GM21723 (cell line): ENCODE measurements around the gene WDHD1.
"Not testable (repeated sequence)": the region's sequence is repeated elsewhere in the genome, so short reads cannot be mapped to it uniquely, and the experiment has no call there.

ENCODE experiments used
- ATAC-seq: cut with Tn5 transposase; IDR thresholded peaks from one replicate; pipeline ENCODE4 v1.9.1; 2021; ENCODE audit warnings: mild to moderate bottlenecking, moderate library complexity; ENCODE audit not compliant: unreplicated experiment

The WDHD1 gene

GRCh38 chr14:54918427-54918826 lies 108.5 kb downstream of the WDHD1 start:
- no peak for ATAC-seq

DNA sequence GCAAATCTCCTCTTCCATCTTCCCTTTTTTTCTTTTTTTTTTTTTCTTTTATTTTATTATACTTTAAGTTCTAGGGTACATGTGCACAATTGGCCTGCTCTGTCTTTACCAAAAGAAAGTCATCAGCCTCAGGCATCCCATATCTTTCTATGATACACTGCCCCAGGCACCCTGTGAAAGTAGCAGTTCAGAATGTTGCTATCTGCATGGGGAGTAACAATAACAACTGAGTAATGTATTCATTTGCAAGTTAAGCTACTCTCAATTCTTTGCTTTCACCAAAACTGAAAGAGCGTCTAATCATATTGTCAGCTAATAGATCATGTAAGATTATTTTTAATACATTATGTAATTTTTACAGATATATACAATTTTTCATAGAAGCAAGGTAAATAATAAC lies 110.8 kb downstream of the WDHD1 start:
- ATAC-seq = no peak

GRCh38 chr14:54909817-54910558 lies 116.9 kb downstream of the WDHD1 start:
- ATAC-seq = no peak

DNA sequence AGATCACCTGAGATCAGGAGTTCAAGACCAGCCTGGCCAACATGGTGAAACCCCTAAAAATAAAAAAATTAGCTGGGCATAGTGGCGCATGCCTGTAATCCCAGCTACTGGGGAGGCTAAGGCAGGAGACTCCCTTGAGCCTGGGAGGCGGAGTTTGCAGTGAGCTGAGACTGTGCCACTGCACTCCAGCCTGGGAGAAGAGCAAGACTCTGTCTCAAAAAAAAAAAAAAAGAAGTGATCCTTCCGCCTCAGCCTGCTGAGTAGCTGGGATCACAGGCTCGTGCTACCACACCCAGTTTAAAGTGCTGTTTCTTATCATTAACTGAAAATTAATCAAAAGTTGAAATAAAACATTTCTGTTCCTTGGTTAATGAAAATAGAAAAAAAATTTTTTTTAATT lies 117.9 kb downstream of the WDHD1 start:
- not testable (repeated sequence) for ATAC-seq

GRCh38 chr14:54908190-54908589 lies 118.7 kb downstream of the WDHD1 start:
- no peak for ATAC-seq

GRCh38 chr14:54906075-54906474 lies 120.8 kb downstream of the WDHD1 start:
- ATAC-seq = no peak

GRCh38 chr14:54902521-54903420 lies 124.1 kb downstream of the WDHD1 start, which contains the start of gene GCH1:
TSS of gene GCH1 (minus strand) at chr14:54902826. CDS start at chr14:54902663, 163 bp downstream.
- peak; percentile 83 for ATAC-seq

DNA sequence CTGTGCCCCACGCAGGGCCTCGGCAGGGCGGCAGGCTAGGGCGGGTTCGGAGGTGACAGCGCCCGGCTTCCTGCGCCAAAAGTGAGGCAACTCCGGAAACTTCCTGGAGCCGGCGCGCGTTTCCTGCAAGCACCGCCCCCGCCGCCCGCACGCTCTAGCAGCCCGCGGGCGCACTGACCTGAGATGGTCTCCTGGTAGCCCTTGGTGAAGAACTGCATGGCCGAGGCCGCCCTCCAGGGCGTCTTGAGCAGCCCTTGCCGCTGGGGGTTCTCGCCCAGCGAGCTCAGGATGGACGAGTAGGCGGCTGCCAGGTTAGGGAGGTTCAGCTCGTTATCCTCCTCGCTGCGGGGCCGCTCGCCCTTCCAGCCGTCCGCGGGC lies 124.8 kb downstream of the WDHD1 start:
- peak; percentile 56 for ATAC-seq

GRCh38 chr14:54901380-54902142 lies 125.3 kb downstream of the WDHD1 start:
- no peak for ATAC-seq

- no peak for ATAC-seq
Observed at GRCh38 chr14:54899573-54899972, 127.3 kb downstream of the WDHD1 start.

DNA sequence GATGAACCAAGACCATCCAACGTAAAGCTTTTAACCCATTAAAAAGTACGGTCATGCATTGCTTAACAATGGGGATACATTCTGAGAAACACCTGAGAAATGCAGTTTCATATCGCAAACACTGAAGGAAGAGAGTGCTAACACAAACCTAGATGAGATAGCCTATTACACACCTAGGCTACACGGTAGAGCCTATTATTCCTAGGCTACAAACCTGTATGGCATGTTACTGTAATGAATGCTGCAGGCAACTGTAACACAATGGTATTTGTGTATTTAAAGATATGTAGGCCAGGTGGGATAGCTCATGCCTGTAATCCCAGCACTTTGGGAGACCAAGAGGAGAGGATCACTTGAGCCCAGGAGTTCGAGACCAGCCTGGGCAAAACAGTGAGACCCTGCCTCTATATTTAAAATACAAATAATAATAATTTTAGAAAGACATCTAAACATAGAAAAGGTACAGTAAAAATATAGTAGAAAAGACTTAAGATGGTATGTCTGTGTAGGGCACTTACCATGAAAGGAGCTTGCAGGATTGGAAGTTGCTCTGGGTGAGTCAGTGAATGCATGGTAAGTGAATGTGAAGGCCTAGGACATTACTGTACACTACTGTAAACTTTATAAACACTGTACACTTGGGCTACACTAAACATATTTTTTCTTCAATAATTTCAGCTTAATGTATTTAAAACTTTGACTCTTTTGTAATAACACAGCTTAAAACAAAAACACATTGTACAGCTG lies 128.9 kb downstream of the WDHD1 start:
- ATAC-seq = not testable (repeated sequence)

DNA sequence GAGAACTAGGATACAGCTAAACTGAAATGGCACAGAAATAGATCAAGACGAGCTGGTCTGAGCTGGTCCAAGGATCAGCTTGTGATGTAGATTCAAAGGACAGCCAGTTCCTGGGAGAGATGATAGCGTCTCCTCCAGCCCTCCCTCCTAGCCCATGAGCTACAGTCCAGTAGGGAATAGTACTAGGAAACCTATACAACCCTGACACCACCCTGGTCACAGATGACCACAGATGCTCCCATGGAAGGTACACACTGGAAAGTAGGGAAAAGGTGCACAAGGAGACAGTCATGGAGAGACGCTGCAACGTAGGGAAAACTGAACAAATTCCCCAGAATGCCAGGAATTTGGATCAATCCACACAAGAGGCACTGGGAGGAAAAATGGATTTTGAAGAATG lies 131.2 kb downstream of the WDHD1 start:
- no peak for ATAC-seq

GRCh38 chr14:54894995-54895394 lies 131.9 kb downstream of the WDHD1 start:
- ATAC-seq = no peak

DNA sequence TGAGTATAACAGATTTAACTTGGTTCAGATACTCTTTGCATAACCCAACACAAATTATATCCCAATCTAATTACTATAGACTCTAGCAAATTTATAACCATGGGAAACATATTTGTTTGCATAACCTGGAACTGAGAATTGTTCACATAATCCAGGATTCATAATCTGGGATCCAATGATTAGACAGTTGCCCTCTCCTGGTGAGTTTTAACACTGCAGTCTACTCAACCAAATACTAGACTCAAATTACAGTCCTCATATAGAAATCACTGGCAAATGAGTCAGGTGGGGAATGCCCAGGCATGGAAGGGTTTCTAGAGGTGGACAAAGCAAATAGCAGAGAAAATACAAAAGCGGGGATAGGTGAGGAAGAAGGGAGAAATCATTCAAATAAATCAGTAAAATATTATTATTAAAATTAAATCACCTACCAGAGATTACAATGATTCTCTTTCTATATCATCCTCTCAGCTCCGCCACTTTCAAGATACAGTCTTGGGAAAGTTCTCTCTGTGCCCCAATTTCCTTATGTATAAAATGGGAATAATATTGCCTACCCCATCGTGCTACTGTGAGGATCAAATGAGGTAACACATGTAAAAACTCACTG lies 133.6 kb downstream of the WDHD1 start:
- no peak for ATAC-seq

GRCh38 chr14:54891471-54892245 lies 135.2 kb downstream of the WDHD1 start:
- no peak for ATAC-seq

DNA sequence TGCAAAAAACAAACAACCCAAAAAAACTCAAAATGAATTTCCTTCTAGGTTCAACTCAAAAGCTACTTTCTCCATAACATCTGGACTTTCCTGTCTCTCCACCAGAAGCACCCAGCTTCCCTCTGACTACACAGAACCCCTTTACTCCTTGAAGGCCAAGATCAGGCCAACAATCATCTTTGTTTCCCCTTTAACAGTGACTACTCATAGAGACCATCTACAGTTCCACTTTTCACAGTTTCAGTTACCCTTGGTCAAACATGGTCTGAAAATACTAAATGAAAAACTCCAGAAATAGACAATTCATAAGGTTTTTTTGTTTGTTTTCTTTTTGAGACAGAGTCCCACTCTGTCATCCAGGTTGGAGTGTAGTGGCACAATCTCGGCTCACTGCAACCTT lies 136.1 kb downstream of the WDHD1 start:
- peak; percentile 85 for ATAC-seq

GRCh38 chr14:54889919-54890318 lies 137.0 kb downstream of the WDHD1 start:
- no peak for ATAC-seq
